Common myeloid progenitor, CD34-positive (primary cell): ENCODE measurements around the gene RUBCNL.
A peak's percentile ranks its signal among the peaks of the same experiment; 100 is the strongest.

ENCODE experiments used
- CTCF ChIA-PET: fragments of 350-600 bp; sonication (Branson Sonifier 250); formaldehyde crosslinking; loops from one replicate; lab custom pipeline; 2021; ENCODE audit warnings: antibody characterized with exemption; lab: Charles Lee
- POLR2A ChIA-PET: fragments of 350-600 bp; sonication (Branson Sonifier 250); formaldehyde crosslinking; loops from one replicate; lab custom pipeline; 2021; ENCODE audit warnings: antibody characterized with exemption; lab: Charles Lee
- DNase-seq, 3 donors: peaks; one replicate each; pipeline versions ENCODE4 v3.0.0 to v3.0.0-alpha.2; 2013
- H3K27ac ChIP-seq, 2 experiments: 1 replicate in 1 of 2; 2 replicates in 1 of 2; pipeline ENCODE4 v1.7.0; 2013; ENCODE audit warnings: inconsistent platforms in 2 of 2, low read length in 2 of 2, mild to moderate bottlenecking in 2 of 2, low read depth in 1 of 2, moderate library complexity in 1 of 2; ENCODE audit not compliant: severe bottlenecking in 2 of 2, insufficient read depth in 1 of 2, poor library complexity in 1 of 2
- H3K27me3 ChIP-seq, 5 experiments: replicated peaks in 2 of 5; 1 replicate in 3 of 5; 2 replicates in 2 of 5; pipeline versions ENCODE4 v1.6.1 to v1.7.0; 2013; ENCODE audit warnings: low read length in 4 of 5, mild to moderate bottlenecking in 2 of 5, moderate library complexity in 2 of 5, inconsistent platforms in 1 of 5; ENCODE audit not compliant: insufficient read depth in 5 of 5, control insufficient read depth in 4 of 5
- H3K36me3 ChIP-seq, 4 experiments: 1 replicate in 2 of 4; 2 replicates in 2 of 4; pipeline versions ENCODE4 v1.6.1 to v1.7.0; 2013; ENCODE audit warnings: low read length in 3 of 4, control low read depth in 1 of 4, mild to moderate bottlenecking in 1 of 4; ENCODE audit not compliant: control insufficient read depth in 4 of 4, insufficient read depth in 4 of 4
- H3K4me1 ChIP-seq, 4 experiments: 1 replicate in 3 of 4; 2 replicates in 1 of 4; pipeline versions ENCODE4 v1.6.1 to v1.7.1; 2013; ENCODE audit warnings: low read length in 3 of 4, mild to moderate bottlenecking in 3 of 4, control low read depth in 1 of 4, inconsistent platforms in 1 of 4, moderate library complexity in 1 of 4; ENCODE audit not compliant: control insufficient read depth in 4 of 4, insufficient read depth in 4 of 4; ENCODE audit errors: control extremely low read depth in 1 of 4
- H3K4me3 ChIP-seq, 7 experiments: 1 replicate in 4 of 7; 2 replicates in 3 of 7; pipeline versions ENCODE4 v1.5.1 to v1.7.0; 2013; ENCODE audit warnings: mild to moderate bottlenecking in 7 of 7, low read length in 6 of 7, moderate library complexity in 6 of 7, inconsistent platforms in 2 of 7, low read depth in 2 of 7, control low read depth in 1 of 7; ENCODE audit not compliant: insufficient read depth in 4 of 7, control insufficient read depth in 1 of 7; ENCODE audit errors: extremely low read depth in 1 of 7
- H3K9me3 ChIP-seq, 5 experiments: 1 replicate in 4 of 5; 2 replicates in 1 of 5; pipeline versions ENCODE4 v1.6.1 to v1.7.1; 2013; ENCODE audit warnings: low read length in 4 of 5, mild to moderate bottlenecking in 2 of 5, inconsistent platforms in 1 of 5, low read depth in 1 of 5, moderate library complexity in 1 of 5; ENCODE audit not compliant: control insufficient read depth in 4 of 5, insufficient read depth in 2 of 5; ENCODE audit errors: control extremely low read depth in 1 of 5
- WGBS: methylation state at CpG from one replicate; pipeline ENCODE4 v1.1.5; 2013; ENCODE audit not compliant: insufficient coverage; 5-methylcytosine and 5-hydroxymethylcytosine counted together

RUBCNL gene

DNA sequence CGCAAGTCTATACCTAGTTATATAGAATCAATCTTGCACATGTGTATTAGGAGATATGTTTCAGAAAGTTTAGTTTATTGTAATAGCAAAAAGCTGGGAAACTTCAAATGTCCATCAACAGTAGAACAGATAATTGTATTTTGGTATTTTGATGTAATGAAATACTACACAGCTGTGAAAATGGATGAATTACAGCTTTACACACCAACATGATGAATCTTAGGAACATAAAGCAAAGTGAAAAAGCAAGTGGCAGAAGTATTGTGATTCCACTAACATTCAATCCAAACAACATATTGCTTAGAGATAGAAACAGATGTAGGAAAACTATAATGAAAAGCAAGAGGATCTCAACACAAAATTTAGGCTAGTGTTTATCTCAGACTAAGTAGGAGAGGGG, 72.5 kb downstream of the RUBCNL start:
- Histone ChIP-seq H3K4me3 (no peak overlapping the region), H3K4me1 (no peaks in the 10 kb centered on the region), H3K27me3 (no peaks in the 10 kb centered on the region), H3K27ac (no peak overlapping the region), H3K36me3 (no peaks in the 10 kb centered on the region), H3K9me3 (peaks cover 0 to 6% (median 0%) of the 10 kb centered on the region in 5 experiments)
- ChIA-PET CTCF (interaction anchor here (1.0 to 1.5 kb wide), 2 partner anchors 14 to 188 kb away, joined by 3 to 6 read pairs; no protein-coding TSS in a partner anchor), POLR2A (no interaction called here)
- WGBS = no CpG with 5 or more reads among the region's 1 CpG
- DNase-seq = no peak

DNA sequence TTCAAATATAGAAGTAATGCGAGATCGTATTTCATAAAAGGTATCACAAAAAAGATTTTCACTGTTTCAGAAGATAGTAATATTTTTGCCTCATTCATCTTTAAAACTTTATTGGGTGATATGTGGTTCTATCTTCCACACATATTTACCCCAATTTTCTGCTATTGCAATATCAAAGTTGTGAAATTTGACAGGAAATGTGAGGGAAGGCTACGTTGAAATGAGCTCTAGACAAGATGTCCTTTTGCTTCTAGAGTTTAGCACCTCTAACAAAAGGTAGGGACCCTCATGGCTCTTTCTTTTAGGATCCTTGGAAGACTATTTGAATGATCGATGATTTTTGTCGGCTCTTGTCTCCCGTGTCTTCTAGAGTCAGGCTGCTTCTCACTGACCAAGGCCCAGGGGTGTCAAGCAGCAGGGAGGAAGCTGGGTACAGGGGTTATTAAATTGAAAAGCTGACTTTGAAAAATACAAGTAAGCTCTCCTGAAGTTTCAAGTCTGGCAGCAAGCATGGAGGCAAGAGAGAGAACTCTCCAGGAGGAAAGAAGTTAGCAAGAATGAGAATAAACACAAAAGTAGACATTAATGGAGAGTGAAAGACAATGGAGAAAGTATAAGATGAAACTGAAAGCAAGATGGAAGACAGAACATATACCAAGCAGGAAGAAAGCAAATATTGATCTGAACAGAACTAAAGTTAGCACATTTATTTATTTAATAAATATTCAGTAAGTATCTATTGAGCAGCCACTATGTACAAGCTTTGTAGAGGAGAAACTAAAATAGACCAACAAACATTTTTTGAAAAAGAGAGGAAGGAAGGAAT, 73.4 kb downstream of the RUBCNL start:
- ChIA-PET CTCF (interaction anchor here (0.7 to 1.5 kb wide), 3 partner anchors 10 to 187 kb away, joined by 3 to 6 read pairs (median 3); no protein-coding TSS in a partner anchor), POLR2A (no interaction called here)
- Histone ChIP-seq H3K4me1 (no peaks in the 10 kb centered on the region), H3K4me3 (no peak overlapping the region), H3K27ac (no peak overlapping the region), H3K9me3 (peaks cover 0 to 6% (median 0%) of the 10 kb centered on the region in 5 experiments), H3K36me3 (no peaks in the 10 kb centered on the region), H3K27me3 (no peaks in the 10 kb centered on the region)
- no peak for DNase-seq
- 100% methylated on average over 3 of the region's 6 CpGs for WGBS

DNA sequence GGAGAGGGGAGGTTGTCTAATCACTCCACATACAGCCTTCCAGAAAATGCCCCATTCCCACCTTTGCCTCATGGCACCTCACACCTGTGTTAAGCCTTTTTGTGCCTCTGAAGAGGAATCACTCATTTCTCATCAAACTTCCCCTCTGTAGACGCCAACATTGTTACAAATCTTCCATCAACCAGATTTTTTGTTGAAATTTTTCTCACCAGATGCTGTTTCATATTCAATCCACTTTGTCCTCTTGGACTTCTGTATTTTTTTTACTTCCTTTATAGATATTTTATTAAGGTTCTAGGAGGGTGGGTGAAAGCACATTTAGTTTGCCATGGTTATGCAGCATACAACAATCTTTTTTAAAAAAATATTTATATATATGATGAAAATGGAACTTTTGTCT, 74.0 kb downstream of the RUBCNL start:
- Histone ChIP-seq H3K4me1 (no peaks in the 10 kb centered on the region), H3K27me3 (no peaks in the 10 kb centered on the region), H3K27ac (no peak overlapping the region), H3K4me3 (no peak overlapping the region), H3K9me3 (peaks cover 0 to 6% (median 0%) of the 10 kb centered on the region in 5 experiments), H3K36me3 (no peaks in the 10 kb centered on the region)
- ChIA-PET CTCF (interaction anchor here (0.7 to 1.5 kb wide), 2 partner anchors 9 to 16 kb away, joined by 3 read pairs; no protein-coding TSS in a partner anchor), POLR2A (no interaction called here)
- no peak for DNase-seq
- WGBS = 100% methylated on average over 1 of the region's 1 CpG

DNA sequence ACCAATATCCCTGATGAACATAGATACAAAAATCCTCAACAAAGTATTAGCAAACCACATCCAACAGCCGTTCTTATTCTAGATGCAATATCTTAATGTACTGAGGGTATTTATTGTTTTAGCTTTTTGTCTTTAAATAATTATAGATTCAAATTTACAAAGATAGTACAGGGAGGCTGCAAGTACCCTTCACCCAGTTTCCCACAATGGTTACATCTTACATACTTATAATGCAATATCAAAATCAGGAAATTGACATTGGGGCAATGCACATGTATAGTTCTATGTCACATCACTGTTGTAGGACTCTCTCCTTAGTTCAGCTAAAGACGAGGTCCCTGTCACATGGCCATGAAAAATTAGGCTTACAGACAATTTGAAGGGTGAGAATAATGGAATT, 75.8 kb downstream of the RUBCNL start:
- Histone ChIP-seq H3K27ac (no peak overlapping the region), H3K4me3 (no peak overlapping the region), H3K9me3 (peaks cover 0 to 6% (median 0%) of the 10 kb centered on the region in 5 experiments), H3K36me3 (no peaks in the 10 kb centered on the region), H3K27me3 (no peaks in the 10 kb centered on the region), H3K4me1 (no peaks in the 10 kb centered on the region)
- DNase-seq = no peak
- ChIA-PET POLR2A (interaction anchor here (0.6 kb wide), 1 partner anchor 182 kb away, joined by 4 read pairs; no protein-coding TSS in a partner anchor), CTCF (no interaction called here)
- no CpG with 5 or more reads among the region's 2 CpGs for WGBS

DNA sequence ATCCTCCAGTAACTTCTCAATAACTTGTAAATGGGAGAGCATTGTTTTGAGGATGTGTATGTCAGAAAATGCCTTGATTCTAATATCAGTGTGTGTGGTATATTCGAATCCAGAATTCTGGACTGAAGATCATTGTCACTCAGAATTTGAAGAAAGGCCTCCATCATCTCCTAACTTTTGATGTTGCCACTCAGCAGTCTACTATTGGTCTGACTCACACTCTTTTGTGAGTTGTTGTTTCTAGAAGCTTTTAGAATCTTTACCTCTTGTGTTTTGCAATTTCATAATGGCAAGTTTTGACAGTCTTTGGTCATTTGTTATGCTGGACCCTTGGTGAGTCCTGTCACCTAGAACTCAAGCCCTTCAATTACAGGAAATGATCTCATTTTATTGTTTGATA, 77.0 kb downstream of the RUBCNL start:
- ChIA-PET CTCF (no interaction called here), POLR2A (no interaction called here)
- DNase-seq = no peak
- Histone ChIP-seq H3K27me3 (no peaks in the 10 kb centered on the region), H3K9me3 (peaks cover 0 to 6% (median 0%) of the 10 kb centered on the region in 5 experiments), H3K4me3 (no peak overlapping the region), H3K36me3 (no peaks in the 10 kb centered on the region), H3K27ac (no peak overlapping the region), H3K4me1 (no peaks in the 10 kb centered on the region)
- 100% methylated on average over 1 of the region's 1 CpG for WGBS

DNA sequence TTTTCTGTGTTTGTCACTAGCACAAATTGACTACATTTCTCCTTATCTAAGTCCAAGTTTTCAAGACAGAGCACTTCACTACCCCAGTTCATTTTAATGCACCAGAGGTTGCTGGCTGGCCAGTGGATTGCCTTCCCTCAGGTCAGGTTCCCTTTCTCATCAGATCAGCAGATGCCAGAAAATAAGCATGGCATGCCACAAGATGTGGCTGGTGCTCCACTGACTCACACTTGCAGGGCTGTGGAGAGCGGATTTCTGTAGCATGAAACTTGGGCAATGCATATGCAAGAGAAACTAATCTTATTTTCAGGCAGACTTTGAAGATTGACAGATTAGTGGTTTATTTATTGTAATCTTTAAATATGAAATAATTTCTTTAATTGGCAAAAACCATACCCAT, 79.5 kb downstream of the RUBCNL start:
- Histone ChIP-seq H3K27ac (no peak overlapping the region), H3K36me3 (no peaks in the 10 kb centered on the region), H3K9me3 (peaks cover 0 to 6% (median 0%) of the 10 kb centered on the region in 5 experiments), H3K27me3 (no peaks in the 10 kb centered on the region), H3K4me3 (no peak overlapping the region), H3K4me1 (peaks cover 0 to 14% (median 10%) of the 10 kb centered on the region in 4 experiments)
- ChIA-PET CTCF (interaction anchor here (1.1 to 1.4 kb wide), 2 partner anchors 12 kb away, joined by 3 read pairs; no protein-coding TSS in a partner anchor), POLR2A (no interaction called here)
- 100% methylated on average over 1 of the region's 1 CpG for WGBS
- peak in 2 of 3 donors; percentile 26 to 38 for DNase-seq

DNA sequence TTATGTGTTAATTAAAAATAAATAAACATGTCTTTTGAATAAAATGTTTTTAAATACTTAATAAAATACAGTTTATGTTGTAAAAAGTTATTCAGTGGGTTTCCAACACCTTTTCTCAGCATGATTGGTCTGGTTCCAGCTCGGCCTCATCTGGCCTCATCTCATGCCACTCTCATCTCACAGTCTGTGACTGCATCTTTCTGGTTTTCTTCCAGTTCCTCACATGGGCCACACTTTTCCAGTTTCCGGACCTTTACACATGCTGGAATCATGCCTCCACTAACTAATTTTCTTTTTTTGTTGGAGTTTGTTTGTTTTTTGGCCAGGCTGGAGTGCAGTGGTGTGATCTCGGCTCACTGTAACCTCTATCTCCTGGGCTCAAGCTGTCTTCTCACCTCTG, 82.5 kb downstream of the RUBCNL start:
- POLR2A ChIA-PET = no interaction called here
- CTCF ChIA-PET = interaction anchor here (0.7 to 1.6 kb wide), 3 partner anchors 15 to 134 kb away, joined by 3 to 9 read pairs (median 3); no protein-coding TSS in a partner anchor

More for the DNA sequence above, 82.5 kb downstream of the RUBCNL start:
- Histone ChIP-seq H3K36me3 (no peaks in the 10 kb centered on the region), H3K27ac (no peak overlapping the region), H3K4me1 (peaks cover 0 to 14% (median 10%) of the 10 kb centered on the region in 4 experiments), H3K4me3 (no peak overlapping the region), H3K9me3 (peaks cover 0 to 3% (median under 1%) of the 10 kb centered on the region in 5 experiments), H3K27me3 (no peaks in the 10 kb centered on the region)
- 100% methylated on average over 1 of the region's 3 CpGs for WGBS
- no peak for DNase-seq
